GM19193 (cell line): ENCODE data around the gene WWOX.

Source experiments
- POLR2A ChIP-seq: IDR thresholded peaks from 4 replicates; pipeline ENCODE4 v1.6.1; 2011; ENCODE audit not compliant: insufficient read depth, insufficient read length; ENCODE audit errors: extremely low read depth

WWOX gene

DNA sequence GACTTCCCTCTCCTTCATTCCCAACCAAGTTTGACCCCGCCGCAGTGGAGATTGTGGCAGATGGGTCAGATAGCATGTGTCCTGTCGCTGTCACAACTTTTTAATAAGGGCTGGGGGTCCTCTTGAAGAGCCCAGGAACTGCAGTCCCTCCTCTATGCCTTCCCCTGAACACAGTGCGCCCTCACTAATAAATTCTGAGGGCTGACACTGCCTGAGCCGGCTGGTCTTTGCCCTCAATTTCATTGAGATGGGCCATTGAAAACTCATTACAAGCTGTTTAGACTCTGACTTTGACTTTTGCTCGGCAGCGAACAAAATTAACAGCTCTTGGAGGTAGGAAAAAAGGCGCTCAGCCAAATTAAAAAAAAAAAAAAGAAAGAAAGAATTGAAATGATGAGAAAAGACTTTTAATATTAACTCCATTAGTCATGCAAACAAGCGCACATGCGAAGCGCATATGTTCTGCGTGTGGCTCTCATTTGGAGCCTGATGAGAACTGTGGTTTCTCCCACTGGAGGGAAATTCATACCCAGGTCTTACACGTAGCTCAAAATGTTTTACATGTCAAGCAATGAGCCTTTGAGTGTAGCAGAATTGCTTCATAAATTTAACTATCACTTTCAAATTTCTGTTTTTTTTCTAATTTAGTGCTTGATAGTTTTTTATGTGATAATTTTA is 704.7 kb downstream of the WWOX start:
- no peak for TF ChIP-seq POLR2A

- TF ChIP-seq POLR2A, result no peak
Measured at GRCh38 chr16:78805556-78805955, 706.1 kb downstream of the WWOX start.

DNA sequence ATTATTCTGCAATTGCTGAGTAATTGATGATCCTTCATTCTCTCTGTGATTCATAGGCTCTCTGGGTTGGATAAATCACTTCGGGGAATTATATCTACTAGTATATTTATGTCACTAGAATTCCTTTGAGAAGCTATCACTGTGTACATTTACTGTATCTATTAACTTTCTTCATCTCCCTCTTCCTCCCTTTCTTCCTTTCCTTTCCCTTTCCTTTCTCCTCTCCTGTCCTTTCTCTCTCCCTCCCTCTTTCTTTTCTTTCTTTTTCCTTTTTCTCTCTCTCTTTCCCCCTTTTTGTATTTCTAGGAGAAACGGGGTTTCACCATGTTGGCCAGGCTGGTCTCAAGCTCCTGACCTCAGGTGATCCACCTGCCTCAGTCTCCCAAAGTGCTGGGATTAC is 711.8 kb downstream of the WWOX start:
- no peak for TF ChIP-seq POLR2A

- no peak for TF ChIP-seq POLR2A
Measured at GRCh38 chr16:78812582-78812981, 713.1 kb downstream of the WWOX start.

DNA sequence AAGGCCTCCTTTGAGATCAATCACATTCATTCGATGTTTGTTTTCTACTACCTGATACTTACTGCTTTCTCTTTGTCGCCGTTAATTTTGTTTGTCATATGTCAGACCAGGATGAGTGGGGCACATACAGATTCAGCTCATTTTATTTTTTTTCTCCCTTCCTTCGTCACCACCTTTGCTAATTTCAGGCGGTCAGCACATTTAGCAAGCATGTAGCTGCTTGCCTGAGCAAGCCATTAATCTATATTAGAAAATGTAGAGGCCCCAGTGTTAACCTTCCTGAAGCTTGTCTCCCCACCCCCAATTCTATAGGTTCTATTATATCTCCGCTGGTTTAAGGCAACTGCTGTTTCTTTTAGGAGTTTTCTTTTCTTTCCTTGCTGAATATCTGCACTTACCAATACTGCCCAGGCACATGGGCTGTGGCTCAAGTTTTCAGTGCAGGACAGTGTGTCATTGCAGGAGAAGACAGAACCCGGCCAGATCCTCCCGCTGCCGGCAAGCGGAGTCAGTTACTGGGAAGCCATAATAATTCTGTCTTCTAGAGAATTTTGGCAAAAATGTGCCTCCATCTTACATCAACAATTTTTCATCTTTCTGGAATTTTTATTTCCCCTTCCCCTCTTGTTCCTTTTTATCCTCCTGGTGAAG is 714.3 kb downstream of the WWOX start:
- no peak for TF ChIP-seq POLR2A

DNA sequence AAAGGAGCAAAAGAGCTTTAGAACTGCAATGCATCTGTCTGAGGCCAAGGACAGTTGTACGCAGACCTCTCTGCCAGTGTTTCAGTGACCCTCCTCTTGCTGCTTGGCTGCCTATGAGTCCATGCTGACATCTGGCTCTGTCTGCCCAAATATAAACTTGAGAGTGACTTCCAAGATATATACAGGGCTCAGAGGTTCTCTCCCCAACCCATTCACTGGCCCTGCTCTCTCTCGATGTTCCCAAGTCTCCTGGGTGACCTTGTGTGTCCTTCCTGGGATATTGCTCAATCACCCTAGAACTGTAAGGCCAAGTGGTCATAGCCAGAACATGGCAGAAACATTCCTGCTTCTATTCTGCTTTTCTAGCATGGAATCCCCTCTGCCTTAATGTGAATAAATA is 716.3 kb downstream of the WWOX start:
- TF ChIP-seq POLR2A, result no peak

- TF ChIP-seq POLR2A, result no peak
Measured at GRCh38 chr16:78816499-78817195, 717.2 kb downstream of the WWOX start.

GRCh38 chr16:78817200-78817739 is 717.8 kb downstream of the WWOX start:
- TF ChIP-seq POLR2A, result no peak

- TF ChIP-seq POLR2A, result no peak
Measured at GRCh38 chr16:78821335-78821734, 721.9 kb downstream of the WWOX start.

- no peak for TF ChIP-seq POLR2A
Measured at GRCh38 chr16:78822509-78822908, 723.1 kb downstream of the WWOX start.

DNA sequence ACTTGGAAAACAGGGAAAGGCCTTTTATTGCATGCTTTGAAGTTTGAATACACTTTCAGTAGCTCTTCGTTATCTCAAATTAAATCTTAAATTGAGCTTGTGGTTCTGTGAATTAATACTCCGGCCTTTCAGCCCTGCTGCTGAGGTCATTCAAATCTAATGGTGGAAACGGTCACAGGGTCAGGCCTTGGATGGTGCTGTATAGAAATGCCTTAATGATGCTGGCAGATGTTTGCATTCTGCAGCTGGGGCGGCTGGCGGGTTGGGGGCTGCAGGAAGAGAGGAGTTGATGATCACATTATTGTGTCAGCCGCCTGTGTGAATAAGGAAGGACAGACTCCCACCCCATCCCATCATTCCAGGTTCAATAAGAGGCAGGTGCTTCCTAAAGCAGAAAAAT is 723.6 kb downstream of the WWOX start:
- no peak for TF ChIP-seq POLR2A

DNA sequence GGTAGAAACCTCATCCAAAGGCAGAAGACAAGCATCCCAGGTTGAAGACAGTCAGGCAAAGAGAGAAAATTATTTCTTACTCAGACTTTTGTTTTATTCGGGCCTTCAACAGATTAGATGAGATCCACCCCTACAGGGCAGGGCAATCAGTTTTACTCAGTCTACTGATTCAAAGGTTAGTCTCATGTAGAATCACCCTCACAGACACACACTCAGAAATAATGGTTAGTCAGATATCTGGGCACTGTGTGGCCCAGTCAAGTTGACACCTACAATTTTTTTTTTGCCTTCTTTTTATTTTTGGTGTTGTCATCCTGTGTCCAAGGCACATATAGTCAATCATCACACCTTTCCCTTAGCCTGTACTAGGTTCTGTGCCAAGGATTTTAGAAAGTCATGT is 729.8 kb downstream of the WWOX start:
- no peak for TF ChIP-seq POLR2A

DNA sequence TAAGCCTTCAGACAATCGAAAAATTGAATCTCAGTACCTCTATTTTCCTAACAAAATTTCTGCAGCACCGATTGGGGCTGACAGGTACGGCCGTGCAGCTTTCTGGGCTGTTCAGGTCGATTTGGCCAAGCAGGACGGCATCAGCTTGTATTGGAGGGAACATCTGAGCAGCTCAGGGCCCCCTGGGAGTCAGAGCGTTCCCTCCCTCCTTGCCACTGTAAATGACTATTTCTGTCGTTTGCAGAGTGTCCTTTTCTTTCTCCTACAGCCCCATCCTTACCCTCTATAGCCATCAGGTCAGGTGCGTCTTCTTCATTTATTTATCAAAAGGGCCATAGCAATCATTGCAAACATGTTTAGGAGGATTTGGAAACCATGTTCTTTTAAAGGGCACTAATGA is 731.1 kb downstream of the WWOX start:
- no peak for TF ChIP-seq POLR2A

- TF ChIP-seq POLR2A, result no peak
Measured at GRCh38 chr16:78832100-78832499, 732.6 kb downstream of the WWOX start.

- no peak for TF ChIP-seq POLR2A
Measured at GRCh38 chr16:78836802-78837491, 737.5 kb downstream of the WWOX start.
